ENCODE results near the gene FRMD5. TPM values are rescaled to one million over a fixed set of nuclear protein-coding genes. Genes with fewer than 3 reads are reported as not detected.

Gene FRMD5
- total RNA-seq, 1 experiment from 2014 or later: 27.2 TPM

DNA sequence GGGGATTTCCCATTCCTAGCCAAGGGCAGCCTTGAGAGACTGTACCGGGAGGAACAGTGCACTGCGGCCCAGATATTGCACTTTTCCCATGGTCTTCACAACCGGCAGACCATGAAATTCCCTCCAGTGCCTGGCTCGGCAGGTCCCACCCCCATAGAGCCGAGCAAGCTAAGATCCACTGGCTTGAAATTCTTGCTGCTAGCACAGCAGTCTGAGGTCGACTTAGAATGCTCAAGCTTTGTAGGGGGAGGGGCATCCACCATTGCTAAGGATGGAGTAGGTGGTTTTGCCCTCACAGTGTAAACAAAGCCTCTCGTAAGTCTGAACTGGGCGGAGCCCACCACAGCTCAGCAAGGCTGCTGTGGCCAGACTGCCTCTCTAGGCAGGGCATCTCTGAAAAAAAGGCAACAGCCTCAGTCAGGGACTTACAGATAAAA, 156.3 kb downstream of the FRMD5 start:
- BruUV-seq (replicated peaks): no TSS peak
- H3K27me3 ChIP-seq (ENCODE audit: insufficient read depth, low read length): no peaks in the 10 kb centered on the region
- H3K36me3 ChIP-seq (ENCODE audit: control insufficient read depth in 1 of 2, insufficient read depth in 2 of 2, low read length in 2 of 2): no peaks in the 10 kb centered on the region
- no peaks in the 10 kb centered on the region for H3K9me3 ChIP-seq (ENCODE audit: control insufficient read depth in 1 of 2, insufficient read depth in 1 of 2, low read depth in 1 of 2, low read length in 2 of 2)
- POLR2A ChIA-PET: no interaction called here
- RAD21 ChIA-PET (ENCODE audit: low non-redundant PET in 1 of 2, low total read pairs in 2 of 2, uncharacterized antibody in 2 of 2, unreplicated experiment in 2 of 2): no interaction called here
- TF ChIP-seq, protein P1, sequence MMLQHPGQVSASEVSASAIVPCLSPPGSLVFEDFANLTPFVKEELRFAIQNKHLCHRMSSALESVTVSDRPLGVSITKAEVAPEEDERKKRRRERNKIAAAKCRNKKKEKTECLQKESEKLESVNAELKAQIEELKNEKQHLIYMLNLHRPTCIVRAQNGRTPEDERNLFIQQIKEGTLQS (IDR thresholded peaks at IDR 0.05): no peak
- no peak for TF ChIP-seq RAD21 (IDR thresholded peaks at IDR 0.05; ENCODE audit: low read depth)
- DNase-seq (ENCODE audit: low read depth, low spot score): no peak
- H4K20me1 ChIP-seq (ENCODE audit: insufficient read depth): no peaks in the 10 kb centered on the region
- no peak overlapping the region for H3K4me3 ChIP-seq (replicated peaks in 1 of 2; ENCODE audit: low read depth in 1 of 2, low read length in 2 of 2)
- no peaks in the 10 kb centered on the region for H3K9me2 ChIP-seq (ENCODE audit: insufficient read depth)
- no peak overlapping the region for H3K9ac ChIP-seq (ENCODE audit: low read length)
- H3K27ac ChIP-seq (ENCODE audit: low read depth, low read length): no peak overlapping the region
- no peak overlapping the region for H2AFZ ChIP-seq (ENCODE audit: low read depth, low read length, poor library complexity, severe bottlenecking)
- H3K79me2 ChIP-seq (ENCODE audit: insufficient read depth, low read length): peaks cover 14% of the 10 kb centered on the region
- no peak overlapping the region for H3K4me2 ChIP-seq (ENCODE audit: low read length)
- peaks cover 5% of the 10 kb centered on the region in 2 experiments; a peak in 2 of 4 replicates for H3K4me1 ChIP-seq (ENCODE audit: control insufficient read depth in 1 of 2, insufficient read depth in 2 of 2, low read length in 2 of 2)
- intact Hi-C loops (cut with micrococcal nuclease): no loop called here
- no peak for ATAC-seq
- CTCF ChIA-PET: no interaction called here

DNA sequence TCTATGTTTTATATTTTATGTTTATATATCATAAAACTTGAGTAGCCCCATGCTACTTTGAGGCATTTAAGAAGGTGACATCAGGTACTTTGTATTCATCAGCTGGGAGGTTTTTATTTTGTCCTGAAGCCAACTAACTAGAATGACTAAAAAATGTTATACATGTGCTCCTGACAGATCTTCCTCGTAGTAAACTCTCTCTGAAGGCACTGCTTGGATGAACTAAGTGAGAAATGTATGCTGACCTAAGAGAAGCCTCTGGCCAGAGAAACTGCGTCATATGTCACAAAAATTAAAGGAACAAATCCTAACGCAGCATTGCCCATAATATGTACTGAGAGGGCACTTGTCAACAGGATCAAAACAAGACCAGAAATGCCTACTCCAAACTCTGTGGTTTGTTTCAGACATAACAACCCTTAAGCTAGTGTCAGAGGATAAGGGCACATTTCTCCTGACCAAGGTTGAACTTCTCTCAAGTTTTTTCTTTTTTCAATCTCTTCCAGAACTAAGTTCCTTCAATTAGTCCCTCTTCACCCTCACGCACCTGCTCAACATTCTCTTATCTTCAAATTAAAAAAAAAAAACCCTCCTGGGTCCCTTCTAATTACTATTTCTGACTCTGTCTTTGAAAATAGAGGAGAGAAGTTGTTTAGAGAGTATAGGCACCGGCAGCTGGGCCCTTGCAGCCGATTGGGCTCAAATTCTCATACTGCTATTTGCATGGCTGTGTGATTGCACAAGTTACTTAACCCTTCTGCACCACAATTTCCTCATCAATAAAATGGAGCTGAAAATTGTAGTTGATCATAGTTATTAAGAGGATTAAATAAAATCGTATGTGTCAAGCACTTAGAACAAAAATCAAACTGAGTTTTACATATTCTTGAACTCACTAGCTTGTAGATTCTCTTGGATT, 159.0 kb downstream of the FRMD5 start:
- DNase-seq (ENCODE audit: low read depth, low spot score) (no peak), ATAC-seq (no peak)
- Histone ChIP-seq H3K27ac (ENCODE audit: low read depth, low read length) (no peak overlapping the region), H3K27me3 (ENCODE audit: insufficient read depth, low read length) (no peaks in the 10 kb centered on the region), H3K36me3 (ENCODE audit: control insufficient read depth in 1 of 2, insufficient read depth in 2 of 2, low read length in 2 of 2) (no peaks in the 10 kb centered on the region), H3K9me3 (ENCODE audit: control insufficient read depth in 1 of 2, insufficient read depth in 1 of 2, low read depth in 1 of 2, low read length in 2 of 2) (no peaks in the 10 kb centered on the region), H3K9me2 (ENCODE audit: insufficient read depth) (no peaks in the 10 kb centered on the region), H2AFZ (ENCODE audit: low read depth, low read length, poor library complexity, severe bottlenecking) (no peak overlapping the region), H3K4me3 (replicated peaks in 1 of 2; ENCODE audit: low read depth in 1 of 2, low read length in 2 of 2) (no peak overlapping the region), H3K4me1 (ENCODE audit: control insufficient read depth in 1 of 2, insufficient read depth in 2 of 2, low read length in 2 of 2) (peaks cover 5 to 6% of the 10 kb centered on the region in 2 experiments; a peak in 2 of 4 replicates), H4K20me1 (ENCODE audit: insufficient read depth) (no peaks in the 10 kb centered on the region), H3K79me2 (ENCODE audit: insufficient read depth, low read length) (peaks cover 33% of the 10 kb centered on the region), H3K4me2 (ENCODE audit: low read length) (no peak overlapping the region), H3K9ac (ENCODE audit: low read length) (no peak overlapping the region)
- ChIA-PET RAD21 (ENCODE audit: low non-redundant PET in 1 of 2, low total read pairs in 2 of 2, uncharacterized antibody in 2 of 2, unreplicated experiment in 2 of 2) (no interaction called here), POLR2A (interaction anchor here (1.1 kb wide), 1 partner anchor 16 kb away, joined by 3 read pairs; no protein-coding TSS in a partner anchor), CTCF (no interaction called here)
- BruUV-seq (replicated peaks): no TSS peak
- intact Hi-C loops (cut with micrococcal nuclease): no loop called here
- no peak for TF ChIP-seq YY1 (IDR thresholded peaks at IDR 0.05; ENCODE audit: extremely low read depth, insufficient replicate concordance, low read depth, low read length)
- no peak for TF ChIP-seq SP1 (IDR thresholded peaks at IDR 0.05; ENCODE audit: low read depth)
- TF ChIP-seq ZNF274 (IDR thresholded peaks at IDR 0.05; ENCODE audit: low read depth, low read length): no peak
- TF ChIP-seq, protein P1 (IDR thresholded peaks at IDR 0.05): no peak
- no peak for TF ChIP-seq CBX3 (IDR thresholded peaks at IDR 0.05; ENCODE audit: low read depth)
- TF ChIP-seq EGR1 (IDR thresholded peaks at IDR 0.05; ENCODE audit: low read depth): no peak
- TF ChIP-seq SRF (IDR thresholded peaks at IDR 0.05; ENCODE audit: low read depth): no peak
- TF ChIP-seq, protein P2, sequence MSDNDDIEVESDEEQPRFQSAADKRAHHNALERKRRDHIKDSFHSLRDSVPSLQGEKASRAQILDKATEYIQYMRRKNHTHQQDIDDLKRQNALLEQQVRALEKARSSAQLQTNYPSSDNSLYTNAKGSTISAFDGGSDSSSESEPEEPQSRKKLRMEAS (IDR thresholded peaks at IDR 0.05): no peak
- no peak for TF ChIP-seq EZH2phosphoT487 (IDR thresholded peaks at IDR 0.05; ENCODE audit: borderline replicate concordance)
- TF ChIP-seq, protein P3, sequence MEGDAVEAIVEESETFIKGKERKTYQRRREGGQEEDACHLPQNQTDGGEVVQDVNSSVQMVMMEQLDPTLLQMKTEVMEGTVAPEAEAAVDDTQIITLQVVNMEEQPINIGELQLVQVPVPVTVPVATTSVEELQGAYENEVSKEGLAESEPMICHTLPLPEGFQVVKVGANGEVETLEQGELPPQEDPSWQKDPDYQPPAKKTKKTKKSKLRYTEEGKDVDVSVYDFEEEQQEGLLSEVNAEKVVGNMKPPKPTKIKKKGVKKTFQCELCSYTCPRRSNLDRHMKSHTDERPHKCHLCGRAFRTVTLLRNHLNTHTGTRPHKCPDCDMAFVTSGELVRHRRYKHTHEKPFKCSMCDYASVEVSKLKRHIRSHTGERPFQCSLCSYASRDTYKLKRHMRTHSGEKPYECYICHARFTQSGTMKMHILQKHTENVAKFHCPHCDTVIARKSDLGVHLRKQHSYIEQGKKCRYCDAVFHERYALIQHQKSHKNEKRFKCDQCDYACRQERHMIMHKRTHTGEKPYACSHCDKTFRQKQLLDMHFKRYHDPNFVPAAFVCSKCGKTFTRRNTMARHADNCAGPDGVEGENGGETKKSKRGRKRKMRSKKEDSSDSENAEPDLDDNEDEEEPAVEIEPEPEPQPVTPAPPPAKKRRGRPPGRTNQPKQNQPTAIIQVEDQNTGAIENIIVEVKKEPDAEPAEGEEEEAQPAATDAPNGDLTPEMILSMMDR (IDR thresholded peaks at IDR 0.05 in 2 of 3, conservative IDR thresholded peaks at IDR 0.05 in 1 of 3; ENCODE audit: borderline replicate concordance in 1 of 3, insufficient read depth in 1 of 3, low read depth in 2 of 3, low read length in 2 of 3): no peak
- TF ChIP-seq, protein P4, sequence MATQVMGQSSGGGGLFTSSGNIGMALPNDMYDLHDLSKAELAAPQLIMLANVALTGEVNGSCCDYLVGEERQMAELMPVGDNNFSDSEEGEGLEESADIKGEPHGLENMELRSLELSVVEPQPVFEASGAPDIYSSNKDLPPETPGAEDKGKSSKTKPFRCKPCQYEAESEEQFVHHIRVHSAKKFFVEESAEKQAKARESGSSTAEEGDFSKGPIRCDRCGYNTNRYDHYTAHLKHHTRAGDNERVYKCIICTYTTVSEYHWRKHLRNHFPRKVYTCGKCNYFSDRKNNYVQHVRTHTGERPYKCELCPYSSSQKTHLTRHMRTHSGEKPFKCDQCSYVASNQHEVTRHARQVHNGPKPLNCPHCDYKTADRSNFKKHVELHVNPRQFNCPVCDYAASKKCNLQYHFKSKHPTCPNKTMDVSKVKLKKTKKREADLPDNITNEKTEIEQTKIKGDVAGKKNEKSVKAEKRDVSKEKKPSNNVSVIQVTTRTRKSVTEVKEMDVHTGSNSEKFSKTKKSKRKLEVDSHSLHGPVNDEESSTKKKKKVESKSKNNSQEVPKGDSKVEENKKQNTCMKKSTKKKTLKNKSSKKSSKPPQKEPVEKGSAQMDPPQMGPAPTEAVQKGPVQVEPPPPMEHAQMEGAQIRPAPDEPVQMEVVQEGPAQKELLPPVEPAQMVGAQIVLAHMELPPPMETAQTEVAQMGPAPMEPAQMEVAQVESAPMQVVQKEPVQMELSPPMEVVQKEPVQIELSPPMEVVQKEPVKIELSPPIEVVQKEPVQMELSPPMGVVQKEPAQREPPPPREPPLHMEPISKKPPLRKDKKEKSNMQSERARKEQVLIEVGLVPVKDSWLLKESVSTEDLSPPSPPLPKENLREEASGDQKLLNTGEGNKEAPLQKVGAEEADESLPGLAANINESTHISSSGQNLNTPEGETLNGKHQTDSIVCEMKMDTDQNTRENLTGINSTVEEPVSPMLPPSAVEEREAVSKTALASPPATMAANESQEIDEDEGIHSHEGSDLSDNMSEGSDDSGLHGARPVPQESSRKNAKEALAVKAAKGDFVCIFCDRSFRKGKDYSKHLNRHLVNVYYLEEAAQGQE (IDR thresholded peaks at IDR 0.05; ENCODE audit: low read depth): no peak
